DMS114 treated with DMSO at 0.1 percent for 48 hours (cell line): ENCODE measurements around the gene BCL7B.
"Not testable (repeated sequence)": the region's sequence is repeated elsewhere in the genome, so short reads cannot be mapped to it uniquely, and the experiment has no call there.

Experiments used
- DNase-seq: peaks from one replicate; lab custom pipeline; 2025; ENCODE audit not compliant: unreplicated experiment; lab: John Stamatoyannopoulos, UW

Gene BCL7B

GRCh38 chr7:73504920-73505319 is 52.6 kb downstream of the BCL7B start:
- no peak for DNase-seq

GRCh38 chr7:73504017-73504416 is 53.5 kb downstream of the BCL7B start:
- DNase-seq: no peak

GRCh38 chr7:73503229-73503628 is 54.3 kb downstream of the BCL7B start:
- no peak for DNase-seq

GRCh38 chr7:73496626-73497025 is 60.9 kb downstream of the BCL7B start:
- DNase-seq: no peak

- not testable (repeated sequence) for DNase-seq
Measured at GRCh38 chr7:73495507-73495906, 62.0 kb downstream of the BCL7B start.

- no peak for DNase-seq
Measured at GRCh38 chr7:73489976-73490375, 67.5 kb downstream of the BCL7B start.

- no peak for DNase-seq
Measured at GRCh38 chr7:73487486-73487885, 70.0 kb downstream of the BCL7B start.
